Hepatocyte (in vitro differentiated cells): ENCODE measurements around the gene SYT9.

Experiments used
- CTCF ChIP-seq: fragments of 200-600 bp; sonication (generic); IDR thresholded peaks from 2 replicates; pipeline ENCODE4 v1.5.1; 2016; ENCODE audit warnings: antibody characterized with exemption, mild to moderate bottlenecking; ENCODE audit not compliant: poor library complexity
- EZH2 ChIP-seq: fragments of 200-600 bp; sonication (generic); IDR thresholded peaks from 2 replicates; pipeline ENCODE4 v1.6.1; 2016; ENCODE audit warnings: antibody characterized with exemption, mild to moderate bottlenecking, borderline replicate concordance

GRCh38 chr11:7509966-7510365 lies 258.3 kb downstream of the SYT9 start:
- TF ChIP-seq CTCF (no peak), EZH2 (no peak)
